HG02885 (cell line): ENCODE results near the gene WDR90.

Experiments
- ATAC-seq: cut with Tn5 transposase; IDR thresholded peaks from one replicate; pipeline ENCODE4 v1.9.1; 2021; ENCODE audit warnings: mild to moderate bottlenecking; ENCODE audit not compliant: unreplicated experiment, poor library complexity

WDR90 gene

DNA sequence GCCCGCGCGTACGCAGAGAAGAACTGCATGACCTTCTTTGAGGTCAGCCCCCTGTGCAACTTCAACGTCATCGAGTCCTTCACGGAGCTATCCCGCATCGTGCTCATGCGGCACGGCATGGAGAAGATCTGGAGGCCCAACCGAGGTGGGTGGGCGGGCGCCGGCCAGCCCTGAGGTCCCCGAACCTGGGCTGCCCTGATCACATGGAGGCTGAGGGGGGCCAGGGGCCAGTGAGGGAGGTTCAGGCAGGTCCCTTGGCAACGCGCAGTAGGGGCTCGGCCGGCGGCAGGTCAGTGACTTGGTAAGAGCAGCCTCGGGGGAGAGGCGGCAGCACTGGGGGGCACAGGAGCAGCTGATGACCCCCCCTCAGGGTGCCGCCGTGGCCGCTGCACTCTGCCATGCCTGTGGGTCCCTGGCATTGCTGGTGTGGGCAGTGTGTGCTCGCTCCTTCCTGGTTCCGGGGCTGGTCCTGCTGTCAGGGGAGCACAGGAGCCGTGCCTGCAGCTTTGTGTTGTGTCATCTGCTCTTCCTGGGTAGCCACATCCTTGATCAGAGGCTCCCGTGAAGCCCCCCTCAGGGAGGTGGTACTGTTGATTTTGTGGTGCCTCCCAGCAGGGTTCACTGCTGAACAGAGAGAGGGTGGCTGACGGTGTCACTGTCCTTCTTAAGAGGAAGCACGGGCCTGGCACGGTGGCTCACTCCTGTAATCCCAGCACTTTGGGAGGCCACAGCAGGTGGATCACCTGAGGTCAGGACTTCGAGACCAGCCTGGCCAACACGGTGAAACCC lies 23.0 kb upstream of the WDR90 start:
- ATAC-seq, result no peak

DNA sequence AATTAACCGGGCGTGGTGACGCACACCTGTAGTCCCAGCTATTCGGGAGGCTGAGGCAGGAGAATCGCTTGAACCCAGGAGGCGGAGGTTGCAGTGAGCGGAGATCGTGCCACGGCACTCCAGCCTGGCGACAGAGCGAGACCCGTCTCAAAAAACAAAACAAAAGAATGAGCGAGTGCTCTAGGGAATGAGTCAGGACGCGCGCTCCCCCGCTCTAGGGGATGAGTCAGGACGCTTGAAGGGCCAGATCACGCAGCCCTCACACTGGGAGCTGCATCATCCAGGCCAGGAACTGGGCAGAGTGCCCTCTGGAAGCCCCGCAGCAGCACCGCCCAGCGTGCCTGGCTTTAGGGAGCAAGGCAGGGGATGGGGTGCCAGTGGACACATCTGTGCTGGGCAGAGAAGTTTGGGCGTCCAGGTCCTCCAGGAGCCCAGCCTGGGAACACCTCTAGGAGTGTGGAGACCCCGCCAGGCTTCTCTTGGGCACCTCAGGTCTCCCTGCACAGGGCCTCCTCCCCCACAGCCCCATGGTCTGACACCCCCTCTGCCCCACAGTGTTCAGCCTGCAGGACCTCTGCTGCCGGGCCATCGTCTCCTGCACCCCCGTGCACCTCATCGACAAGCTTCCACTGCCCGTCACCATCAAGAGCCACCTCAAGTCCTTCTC lies 22.2 kb upstream of the WDR90 start:
- ATAC-seq, result no peak

DNA sequence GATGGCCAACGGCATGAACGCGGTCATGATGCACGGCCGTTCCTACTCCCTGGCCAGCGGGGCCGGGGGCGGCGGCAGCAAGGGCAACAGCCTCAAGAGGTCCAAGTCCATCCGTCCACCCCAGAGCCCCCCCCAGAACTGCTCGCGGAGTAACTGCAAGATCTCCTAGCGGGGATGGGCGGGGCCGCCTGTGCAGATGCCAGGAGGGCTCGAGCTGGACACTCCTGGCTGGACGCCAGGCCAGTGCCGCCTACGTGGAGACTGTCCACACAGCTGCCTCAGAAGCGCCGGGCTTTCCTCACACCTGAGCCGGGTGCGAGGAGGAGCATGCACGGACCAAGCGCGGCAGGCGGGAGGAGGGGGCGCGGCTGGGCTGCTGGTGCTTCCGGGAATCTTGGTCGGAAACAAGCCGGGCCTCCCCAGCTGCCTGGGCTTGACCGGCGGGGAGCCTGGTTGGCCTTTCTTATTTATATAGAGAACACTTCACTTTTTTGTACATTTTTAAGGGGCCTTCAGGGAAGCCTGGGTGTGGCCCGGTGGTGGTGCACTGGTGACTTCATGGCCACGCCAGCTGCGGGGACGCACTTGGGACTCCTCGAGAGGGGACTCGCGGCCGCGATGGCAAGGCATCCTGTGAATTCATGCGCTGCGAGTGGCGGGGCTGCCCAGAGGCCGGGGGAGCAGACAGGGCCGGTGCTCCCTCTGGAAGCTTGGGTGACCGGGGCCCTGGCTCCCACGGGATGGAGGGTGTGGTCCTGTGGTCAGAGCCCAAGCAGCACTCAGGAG lies 21.5 kb upstream of the WDR90 start:
- no peak for ATAC-seq

- no peak for ATAC-seq
Measured at GRCh38 chr16:628321-629061, 20.7 kb upstream of the WDR90 start.

DNA sequence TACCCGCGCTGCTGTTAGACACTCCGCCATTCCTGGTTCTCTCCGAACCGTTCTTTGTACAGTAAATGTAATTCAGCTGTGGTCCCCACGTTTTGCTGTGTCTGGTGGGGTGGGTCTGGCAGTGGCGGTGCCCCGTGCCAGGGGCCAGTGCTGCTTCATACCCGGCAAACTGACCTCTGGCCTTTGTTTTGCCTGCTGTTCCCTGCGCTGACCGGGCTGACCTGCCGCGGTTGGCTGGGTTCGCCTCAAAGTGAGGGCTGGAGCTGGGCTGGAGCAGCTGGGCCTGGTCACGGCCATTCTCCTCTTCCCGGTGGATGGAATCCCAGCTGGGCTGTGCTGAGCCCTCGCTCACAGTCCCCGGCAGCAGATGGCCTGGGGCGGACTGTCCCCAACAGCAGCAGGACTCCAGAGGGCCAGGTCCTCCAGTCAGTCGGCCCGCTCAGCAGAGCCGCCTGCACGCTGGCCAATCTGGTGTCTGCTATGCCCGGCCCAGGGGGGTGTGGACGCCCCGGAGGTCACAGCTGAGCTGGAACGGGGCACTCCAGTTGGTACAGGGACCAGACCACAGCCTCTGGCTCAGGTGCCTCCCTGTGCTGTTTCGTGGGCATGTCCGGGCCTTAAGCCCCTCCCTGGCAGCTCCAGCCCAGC lies 19.9 kb upstream of the WDR90 start:
- ATAC-seq, result no peak

GRCh38 chr16:629833-630248 lies 19.3 kb upstream of the WDR90 start:
- no peak for ATAC-seq

DNA sequence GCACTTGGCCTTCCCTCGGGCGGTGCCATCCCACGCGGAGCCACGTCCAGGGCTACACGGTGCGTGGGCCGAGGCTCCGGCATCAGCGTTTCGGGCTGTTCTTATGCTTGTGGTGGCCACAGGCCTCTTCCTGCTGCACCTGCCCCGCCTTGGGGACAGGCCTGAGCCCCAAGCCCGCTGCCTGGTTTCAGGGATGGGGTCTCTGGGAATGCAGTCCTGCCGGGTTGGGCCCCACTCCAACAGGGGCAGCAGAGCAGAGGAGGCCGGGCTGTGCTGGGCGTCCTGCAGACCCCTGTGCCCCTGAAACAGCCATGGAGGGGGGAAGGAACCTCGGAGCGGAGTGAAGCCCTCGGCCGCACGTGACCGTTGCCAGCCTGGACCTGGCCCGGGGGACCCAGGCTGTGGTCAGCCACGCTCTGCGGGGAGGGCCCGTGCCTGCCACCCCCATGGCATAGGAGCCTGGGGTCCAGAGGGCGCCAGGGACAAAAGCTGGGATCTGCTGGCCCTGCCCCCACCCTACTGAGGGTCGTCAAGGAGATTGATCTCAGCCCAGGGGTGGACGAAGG lies 18.8 kb upstream of the WDR90 start:
- no peak for ATAC-seq

GRCh38 chr16:630815-631405 lies 18.3 kb upstream of the WDR90 start, which contains the start of gene WFIKKN1:
Gene WFIKKN1 (plus strand): TSS chr16:630985. CDS start chr16:631254, 269 bp downstream.
- no peak for ATAC-seq

DNA sequence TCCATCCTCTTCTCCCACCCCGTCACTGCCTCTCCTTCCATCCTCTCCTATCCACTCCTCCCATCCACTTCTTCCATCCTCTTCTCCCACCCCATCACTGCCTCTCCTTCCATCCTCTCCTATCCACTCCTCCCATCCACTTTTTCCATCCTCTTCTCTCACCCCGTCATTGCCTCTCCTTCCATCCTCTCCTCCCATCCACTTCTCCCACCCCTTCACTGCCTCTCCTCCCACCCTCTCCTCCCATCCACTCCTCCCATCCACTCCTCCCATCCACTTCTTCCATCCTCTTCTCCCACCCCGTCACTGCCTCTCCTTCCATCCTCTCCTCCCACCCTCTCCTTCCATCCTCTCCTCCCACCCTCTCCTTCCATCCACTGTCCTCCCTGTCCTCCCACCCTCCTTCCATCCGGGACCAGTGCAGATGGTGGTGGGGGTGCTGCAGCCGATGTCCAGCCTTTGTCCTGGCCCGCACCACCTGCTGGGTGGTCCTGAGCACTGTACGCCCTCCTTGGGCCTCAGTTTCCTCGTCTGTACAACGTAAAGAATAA lies 17.3 kb upstream of the WDR90 start:
- no peak for ATAC-seq

- ATAC-seq, result no peak
Measured at GRCh38 chr16:632486-633335, 16.5 kb upstream of the WDR90 start.

DNA sequence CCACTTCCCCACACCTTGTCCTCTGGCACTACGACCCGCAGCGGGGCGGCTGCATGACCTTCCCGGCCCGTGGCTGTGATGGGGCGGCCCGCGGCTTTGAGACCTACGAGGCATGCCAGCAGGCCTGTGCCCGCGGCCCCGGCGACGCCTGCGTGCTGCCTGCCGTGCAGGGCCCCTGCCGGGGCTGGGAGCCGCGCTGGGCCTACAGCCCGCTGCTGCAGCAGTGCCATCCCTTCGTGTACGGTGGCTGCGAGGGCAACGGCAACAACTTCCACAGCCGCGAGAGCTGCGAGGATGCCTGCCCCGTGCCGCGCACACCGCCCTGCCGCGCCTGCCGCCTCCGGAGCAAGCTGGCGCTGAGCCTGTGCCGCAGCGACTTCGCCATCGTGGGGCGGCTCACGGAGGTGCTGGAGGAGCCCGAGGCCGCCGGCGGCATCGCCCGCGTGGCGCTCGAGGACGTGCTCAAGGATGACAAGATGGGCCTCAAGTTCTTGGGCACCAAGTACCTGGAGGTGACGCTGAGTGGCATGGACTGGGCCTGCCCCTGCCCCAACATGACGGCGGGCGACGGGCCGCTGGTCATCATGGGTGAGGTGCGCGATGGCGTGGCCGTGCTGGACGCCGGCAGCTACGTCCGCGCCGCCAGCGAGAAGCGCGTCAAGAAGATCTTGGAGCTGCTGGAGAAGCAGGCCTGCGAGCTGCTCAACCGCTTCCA lies 15.7 kb upstream of the WDR90 start:
- no peak for ATAC-seq

DNA sequence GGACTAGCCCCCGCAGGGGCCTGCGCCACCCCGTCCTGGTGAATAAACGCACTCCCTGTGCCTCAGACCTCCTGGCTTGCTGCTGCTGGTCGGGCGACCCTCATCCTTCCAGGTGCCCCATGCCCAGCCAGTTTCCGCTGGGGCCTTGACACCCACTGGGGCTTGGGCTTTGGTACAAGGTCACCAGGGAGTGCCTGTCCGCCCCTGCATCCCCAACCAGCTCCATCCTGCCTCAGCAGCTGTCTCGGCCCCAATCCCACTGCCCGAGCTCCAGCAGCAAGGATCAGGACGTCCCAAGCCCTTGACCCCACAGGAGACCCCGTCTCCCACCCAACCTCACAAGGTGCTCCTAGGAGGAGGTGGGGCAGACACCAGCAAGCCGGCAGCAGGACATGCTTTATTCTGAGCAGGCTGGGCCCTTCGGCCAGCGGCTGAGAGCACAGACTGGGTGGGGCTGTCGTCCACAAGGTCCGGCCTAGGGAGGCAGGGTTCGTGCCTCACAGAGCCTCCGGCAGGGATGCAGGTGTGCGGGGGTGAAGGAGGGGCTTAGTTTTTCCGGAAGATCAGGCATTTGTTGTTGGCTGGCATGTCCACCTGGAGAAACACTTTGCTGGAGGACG lies 15.0 kb upstream of the WDR90 start:
- ATAC-seq, result no peak

DNA sequence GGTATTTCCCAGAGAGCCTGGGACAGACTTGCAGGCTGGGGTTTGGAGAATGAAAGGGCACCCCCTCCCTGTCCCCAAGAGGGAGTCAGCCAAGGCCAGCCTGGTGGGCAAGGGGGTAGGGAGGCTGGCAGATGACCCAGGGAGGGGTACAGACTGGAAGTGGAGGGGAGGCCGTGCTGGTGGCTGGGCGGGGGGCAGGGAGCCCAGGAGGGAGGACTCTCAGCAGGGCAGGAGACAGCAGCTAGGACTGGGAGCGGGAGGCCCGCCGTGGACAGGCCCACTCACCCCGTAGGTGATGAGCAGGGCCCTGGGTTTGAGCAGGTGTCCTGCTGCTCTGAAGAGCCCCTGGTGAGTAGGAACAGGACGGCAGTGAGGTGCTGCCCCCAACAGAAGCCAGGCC lies 14.2 kb upstream of the WDR90 start:
- no peak for ATAC-seq

GRCh38 chr16:635573-636205 lies 13.5 kb upstream of the WDR90 start:
- peak; percentile 12 for ATAC-seq

GRCh38 chr16:636206-637080 lies 12.7 kb upstream of the WDR90 start, which contains the start of gene METTL26:
Gene METTL26 (minus strand): TSS chr16:636305. CDS start chr16:636290, 15 bp downstream.
- ATAC-seq, result peak; percentile 74
